ENCODE data around the gene ARID4B. TPM values are rescaled to one million over a fixed set of nuclear protein-coding genes. Genes with fewer than 3 reads are reported as not detected.

ARID4B gene
- total RNA-seq, 3 donors from 2014 or later = 25.9 to 40.5 (median 37.3) TPM

DNA sequence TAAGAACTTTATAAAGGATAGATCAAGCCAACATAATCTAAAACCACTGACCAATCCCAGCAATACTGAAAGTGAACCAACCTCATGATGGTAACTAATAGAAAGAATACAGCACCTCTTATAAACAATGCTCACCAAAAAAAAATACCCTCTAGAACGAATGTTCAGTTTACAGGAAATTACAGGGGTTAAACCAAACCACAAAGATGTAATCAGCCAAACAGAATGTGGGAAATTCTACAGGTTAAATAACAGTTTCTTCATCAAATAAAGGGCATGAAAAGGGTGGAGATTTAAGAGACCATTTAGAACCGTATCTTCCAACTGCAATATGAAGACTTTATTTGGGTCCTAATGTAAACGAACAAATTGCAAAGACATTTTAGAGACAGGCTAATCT is 30.4 kb downstream of the ARID4B start:
- no peak for TF ChIP-seq CTCF (IDR thresholded peaks at IDR 0.05)

GRCh38 chr1:235296729-235297128 is 31.2 kb downstream of the ARID4B start:
- H3K36me3 ChIP-seq (ENCODE audit: low read depth) = no peaks in the 10 kb centered on the region
- TF ChIP-seq CTCF (IDR thresholded peaks at IDR 0.05) = no peak
- ATAC-seq = no peak
- no peaks in the 10 kb centered on the region for H3K9me3 ChIP-seq
- no peak overlapping the region for H3K4me3 ChIP-seq
- peaks cover 12% of the 10 kb centered on the region for H3K4me1 ChIP-seq (ENCODE audit: low read depth)
- DNase-seq = no peak
- intact Hi-C loops (cut with DNase I, micrococcal nuclease) = no loop called here

More for the DNA sequence above, 30.4 kb downstream of the ARID4B start:
- Histone ChIP-seq H3K4me1 (ENCODE audit: low read depth) (peaks cover 7% of the 10 kb centered on the region), H3K36me3 (ENCODE audit: low read depth) (no peaks in the 10 kb centered on the region), H3K4me3 (no peak overlapping the region), H3K9me3 (no peaks in the 10 kb centered on the region)
- DNase-seq (no peak), ATAC-seq (peak; percentile 65)
- intact Hi-C loops (cut with DNase I, micrococcal nuclease) = no loop called here

DNA sequence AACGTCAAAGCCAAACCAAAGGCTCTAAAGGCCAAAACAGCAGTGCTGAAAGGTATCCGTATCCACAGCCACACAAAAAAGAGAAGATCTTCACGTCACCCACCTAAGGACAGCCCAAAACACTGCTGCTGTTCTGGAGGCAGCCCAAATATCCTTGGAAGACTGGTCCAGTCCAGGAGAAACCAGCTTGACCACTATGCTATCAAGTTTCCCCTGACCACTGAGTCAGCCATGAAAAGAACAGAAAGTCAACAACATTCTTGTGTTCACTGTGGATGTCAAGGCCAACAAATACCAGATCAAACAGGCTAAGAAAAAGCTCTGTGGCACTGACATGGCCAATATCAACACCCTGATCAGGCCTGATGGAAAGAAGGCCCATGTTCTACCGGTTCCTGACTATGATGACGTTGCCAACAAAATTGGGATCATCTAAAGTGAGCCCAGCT is 32.1 kb downstream of the ARID4B start:
- intact Hi-C loops (cut with DNase I, micrococcal nuclease) = no loop called here
- Histone ChIP-seq H3K36me3 (ENCODE audit: low read depth) (no peaks in the 10 kb centered on the region), H3K4me1 (ENCODE audit: low read depth) (peaks cover 16% of the 10 kb centered on the region), H3K9me3 (no peaks in the 10 kb centered on the region), H3K4me3 (no peak overlapping the region)
- no peak for TF ChIP-seq CTCF (IDR thresholded peaks at IDR 0.05)
- no peak for ATAC-seq
- DNase-seq = no peak

- no peak for TF ChIP-seq CTCF (IDR thresholded peaks at IDR 0.05)
- Histone ChIP-seq H3K9me3 (no peaks in the 10 kb centered on the region), H3K4me3 (no peak overlapping the region), H3K4me1 (ENCODE audit: low read depth) (peaks cover 16% of the 10 kb centered on the region), H3K36me3 (ENCODE audit: low read depth) (no peaks in the 10 kb centered on the region)
- DNase-seq (no peak), ATAC-seq (no peak)
- intact Hi-C loops (cut with DNase I, micrococcal nuclease) = no loop called here
Measured at GRCh38 chr1:235293322-235293942, 34.5 kb downstream of the ARID4B start.

DNA sequence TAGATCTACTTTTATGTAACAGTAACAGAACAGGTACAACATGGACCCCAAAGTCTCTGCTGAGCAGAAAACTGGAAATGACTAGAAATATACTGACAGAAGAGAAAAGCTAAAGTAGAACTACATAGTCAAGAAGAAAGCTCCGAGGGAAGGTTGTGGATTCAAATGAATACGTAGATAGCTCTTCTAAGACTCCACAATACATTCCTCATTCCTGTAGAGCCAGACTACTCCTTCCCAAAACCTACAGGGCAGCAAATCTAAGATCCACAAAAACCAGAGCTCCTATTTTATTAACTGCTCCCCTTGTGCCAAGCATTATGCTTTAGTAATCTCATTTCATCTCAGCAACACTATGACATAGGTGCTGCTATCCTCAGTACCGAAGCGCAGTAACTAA is 35.2 kb downstream of the ARID4B start:
- no peak for ATAC-seq
- peaks cover 16% of the 10 kb centered on the region for H3K4me1 ChIP-seq (ENCODE audit: low read depth)

More for the DNA sequence above, 35.2 kb downstream of the ARID4B start:
- no peak for DNase-seq
- Histone ChIP-seq H3K36me3 (ENCODE audit: low read depth) (no peaks in the 10 kb centered on the region), H3K4me3 (no peak overlapping the region), H3K9me3 (no peaks in the 10 kb centered on the region)
- intact Hi-C loops (cut with DNase I, micrococcal nuclease) = no loop called here
- TF ChIP-seq CTCF (IDR thresholded peaks at IDR 0.05) = no peak

All from mucosa of descending colon (tissue), 3 donors.